CD4-positive, alpha-beta memory T cell (primary cell): ENCODE measurements around the gene TXNRD3. TPM values are rescaled to one million over a fixed set of nuclear protein-coding genes. Genes with fewer than 3 reads are reported as not detected.
A peak's percentile ranks its signal among the peaks of the same experiment; 100 is the strongest.

Experiments used
- CTCF ChIA-PET: fragments of 350-600 bp; sonication (Branson Sonifier 250); formaldehyde crosslinking; loops from one replicate; lab custom pipeline; 2021; ENCODE audit warnings: inconsistent platforms; ENCODE audit not compliant: partially characterized antibody; lab: Charles Lee
- POLR2A ChIA-PET: fragments of 350-600 bp; sonication (Branson Sonifier 250); formaldehyde crosslinking; loops from one replicate; lab custom pipeline; 2021; ENCODE audit not compliant: partially characterized antibody; lab: Charles Lee
- DNase-seq, 5 donors: peaks; one replicate each; pipeline versions ENCODE4 v3.0.0 to v3.0.0-alpha.2; 2020 to 2022; ENCODE audit warnings: mixed read lengths in 1 of 5
- H3K27ac ChIP-seq: one replicate; pipeline ENCODE4 v1.7.0; 2013; ENCODE audit warnings: low read depth, low read length
- H3K27me3 ChIP-seq: 2 replicates; pipeline ENCODE4 v1.7.0; 2013; ENCODE audit warnings: mild to moderate bottlenecking, low read length, moderate library complexity; ENCODE audit not compliant: insufficient read depth
- H3K36me3 ChIP-seq: 2 replicates; pipeline ENCODE4 v1.7.0; 2013; ENCODE audit warnings: mild to moderate bottlenecking, low read length, moderate library complexity; ENCODE audit not compliant: insufficient read depth
- H3K4me1 ChIP-seq: 2 replicates; pipeline ENCODE4 v1.7.0; 2013; ENCODE audit warnings: mild to moderate bottlenecking, low read length, moderate library complexity; ENCODE audit not compliant: insufficient read depth
- H3K4me3 ChIP-seq, 2 donors: one replicate each; pipeline ENCODE4 v1.7.0; 2013; ENCODE audit warnings: low read length in 2 of 2, mild to moderate bottlenecking in 1 of 2
- H3K9me3 ChIP-seq, 2 donors: one replicate each; pipeline ENCODE4 v1.7.0; 2013; ENCODE audit warnings: low read length in 2 of 2, control low read depth in 1 of 2; ENCODE audit not compliant: control insufficient read depth in 1 of 2
- H3K27ac Mint-ChIP-seq, 7 donors: one replicate each; pipeline ENCODE4 v1.8.0; 2020 to 2021; ENCODE audit warnings: mixed read lengths in 7 of 7, mild to moderate bottlenecking in 6 of 7, inconsistent platforms in 3 of 7, moderate library complexity in 3 of 7
- H3K27me3 Mint-ChIP-seq, 2 donors: one replicate each; pipeline ENCODE4 v1.8.0; 2020 to 2021; ENCODE audit warnings: mixed read lengths in 2 of 2
- H3K36me3 Mint-ChIP-seq, 2 donors: one replicate each; pipeline ENCODE4 v1.8.0; 2020 to 2021; ENCODE audit warnings: mixed read lengths in 2 of 2, inconsistent platforms in 1 of 2, mild to moderate bottlenecking in 1 of 2
- H3K4me1 Mint-ChIP-seq, 4 donors: one replicate each; pipeline ENCODE4 v1.8.0; 2020 to 2021; ENCODE audit warnings: mixed read lengths in 4 of 4, mild to moderate bottlenecking in 1 of 4
- H3K4me3 Mint-ChIP-seq, 8 donors: one replicate each; pipeline ENCODE4 v1.8.0; 2020 to 2021; ENCODE audit warnings: mixed read lengths in 8 of 8, mild to moderate bottlenecking in 7 of 8, moderate library complexity in 6 of 8, inconsistent platforms in 3 of 8
- H3K9me3 Mint-ChIP-seq, 8 donors: one replicate each; pipeline ENCODE4 v1.8.0; 2020 to 2021; ENCODE audit warnings: mixed read lengths in 8 of 8, mild to moderate bottlenecking in 5 of 8, inconsistent platforms in 3 of 8, moderate library complexity in 1 of 8
- intact Hi-C: fragments of 100-400 bp; cut with micrococcal nuclease; formaldehyde crosslinking; loops from one replicate; pipeline ENCODE4 v1.15.1; 2023
- polyA plus RNA-seq, 2 donors: library from polyadenylated mRNA; unstranded; fragments of 300-500 nt; fragmentation: Illumina TruSeq; gene quantifications; one replicate each; pipeline ENCODE4 v1.2.3, GENCODE V29; 2021
- total RNA-seq, 2 experiments: library from RNA; stranded (reverse); gene quantifications; one replicate each; pipeline ENCODE4 v1.2.3, GENCODE V29; 2021

Gene TXNRD3
- total and polyA plus RNA-seq, 4 experiments from 2014 or later = 0.77 to 1.0 (median 0.92) TPM

GRCh38 chr3:126658584-126658983, 3.7 kb upstream of the TXNRD3 start:
- no peaks in the 10 kb centered on the region for H3K4me1 ChIP-seq
- H3K4me1 Mint-ChIP-seq = peaks cover 4 to 8% (median 5%) of the 10 kb centered on the region in 4 donors
- no peak overlapping the region for H3K4me3 Mint-ChIP-seq
- H3K27me3 Mint-ChIP-seq = peaks cover 3 to 19% of the 10 kb centered on the region in 2 donors
- no peak overlapping the region for H3K4me3 ChIP-seq
- intact Hi-C loops = no loop called here
- H3K9me3 ChIP-seq = no peaks in the 10 kb centered on the region
- no peak overlapping the region for H3K27ac Mint-ChIP-seq
- peaks cover 0 to 2% (median 0%) of the 10 kb centered on the region in 8 donors for H3K9me3 Mint-ChIP-seq
- H3K36me3 Mint-ChIP-seq = no peaks in the 10 kb centered on the region
- no peaks in the 10 kb centered on the region for H3K27me3 ChIP-seq
- ChIA-PET CTCF (interaction anchor here (1.9 kb wide), 1 partner anchor 20 kb away, joined by 5 read pairs; no protein-coding TSS in a partner anchor), POLR2A (no interaction called here)
- DNase-seq = no peak
- H3K27ac ChIP-seq = no peak overlapping the region
- no peaks in the 10 kb centered on the region for H3K36me3 ChIP-seq

- H3K4me3 Mint-ChIP-seq = no peak overlapping the region
- ChIA-PET CTCF (no interaction called here), POLR2A (no interaction called here)
- H3K9me3 ChIP-seq = no peaks in the 10 kb centered on the region
- H3K27ac ChIP-seq = no peak overlapping the region
- no peaks in the 10 kb centered on the region for H3K27me3 ChIP-seq
- H3K4me3 ChIP-seq = no peak overlapping the region
- no peaks in the 10 kb centered on the region for H3K36me3 ChIP-seq
- intact Hi-C loops = no loop called here
- peaks cover 4 to 8% (median 5%) of the 10 kb centered on the region in 4 donors for H3K4me1 Mint-ChIP-seq
- H3K9me3 Mint-ChIP-seq = peaks cover 0 to 2% (median 0%) of the 10 kb centered on the region in 8 donors
- peaks cover 7 to 23% of the 10 kb centered on the region in 2 donors for H3K27me3 Mint-ChIP-seq
- H3K4me1 ChIP-seq = no peaks in the 10 kb centered on the region
- H3K36me3 Mint-ChIP-seq = no peaks in the 10 kb centered on the region
- no peak for DNase-seq
- peak overlapping the region in 1 of 7 donors; percentile 8 for H3K27ac Mint-ChIP-seq
Measured at GRCh38 chr3:126657901-126658300, 3.0 kb upstream of the TXNRD3 start.

GRCh38 chr3:126656371-126657134, 1.6 kb upstream of the TXNRD3 start:
- Histone ChIP-seq H3K36me3 (no peaks in the 10 kb centered on the region), H3K27me3 (no peaks in the 10 kb centered on the region), H3K27ac (no peak overlapping the region), H3K4me1 (no peaks in the 10 kb centered on the region), H3K9me3 (no peaks in the 10 kb centered on the region), H3K4me3 (no peak overlapping the region)
- peak overlapping the region in 1 of 8 donors; percentile 48 for H3K4me3 Mint-ChIP-seq
- DNase-seq = no peak
- intact Hi-C loops = no loop called here
- H3K9me3 Mint-ChIP-seq = peaks cover 0 to 2% (median 0%) of the 10 kb centered on the region in 8 donors
- peaks cover 6 to 29% of the 10 kb centered on the region in 2 donors for H3K27me3 Mint-ChIP-seq
- no peaks in the 10 kb centered on the region for H3K36me3 Mint-ChIP-seq
- ChIA-PET POLR2A (no interaction called here), CTCF (no interaction called here)
- H3K27ac Mint-ChIP-seq = peak overlapping the region in 1 of 7 donors; percentile 30
- H3K4me1 Mint-ChIP-seq = peaks cover 4 to 8% (median 5%) of the 10 kb centered on the region in 4 donors

GRCh38 chr3:126655887-126656286, 963 bp upstream of the TXNRD3 start:
- peak overlapping the region; percentile 5 to 89 (median 44) for H3K4me3 Mint-ChIP-seq
- peaks cover 7 to 29% of the 10 kb centered on the region in 2 donors for H3K27me3 Mint-ChIP-seq
- Histone ChIP-seq H3K4me3 (no peak overlapping the region), H3K36me3 (no peaks in the 10 kb centered on the region), H3K27ac (no peak overlapping the region), H3K27me3 (no peaks in the 10 kb centered on the region), H3K4me1 (no peaks in the 10 kb centered on the region), H3K9me3 (no peaks in the 10 kb centered on the region)
- H3K27ac Mint-ChIP-seq = no peak overlapping the region
- ChIA-PET CTCF (no interaction called here), POLR2A (no interaction called here)
- no peak for DNase-seq
- H3K36me3 Mint-ChIP-seq = no peaks in the 10 kb centered on the region
- H3K4me1 Mint-ChIP-seq = peaks cover 4 to 8% (median 5%) of the 10 kb centered on the region in 4 donors
- intact Hi-C loops = loop anchor here (1.0 kb wide), 1 partner anchor 48 kb away; the partner anchor contains the start of gene CHCHD6
- H3K9me3 Mint-ChIP-seq = peaks cover 0 to 2% (median 0%) of the 10 kb centered on the region in 8 donors

GRCh38 chr3:126649556-126650092, 5.3 kb downstream of the TXNRD3 start:
- no peak overlapping the region for H3K4me3 Mint-ChIP-seq
- peaks cover 23 to 42% of the 10 kb centered on the region in 2 donors for H3K27me3 Mint-ChIP-seq
- Histone ChIP-seq H3K27ac (no peak overlapping the region), H3K36me3 (no peaks in the 10 kb centered on the region), H3K4me1 (no peaks in the 10 kb centered on the region), H3K27me3 (no peaks in the 10 kb centered on the region), H3K4me3 (no peak overlapping the region), H3K9me3 (no peaks in the 10 kb centered on the region)
- no peak for DNase-seq
- H3K36me3 Mint-ChIP-seq = no peaks in the 10 kb centered on the region
- POLR2A ChIA-PET = no interaction called here
- H3K4me1 Mint-ChIP-seq = peaks cover 3 to 4% (median 4%) of the 10 kb centered on the region in 4 donors
- peaks cover 0 to 2% (median 0%) of the 10 kb centered on the region in 8 donors for H3K9me3 Mint-ChIP-seq
- CTCF ChIA-PET = no interaction called here
- intact Hi-C loops = no loop called here
- H3K27ac Mint-ChIP-seq = no peak overlapping the region

- H3K27ac Mint-ChIP-seq = no peak overlapping the region
- no peaks in the 10 kb centered on the region for H3K4me1 ChIP-seq
- H3K36me3 Mint-ChIP-seq = peaks cover 0 to 13% of the 10 kb centered on the region in 2 donors
- H3K4me1 Mint-ChIP-seq = no peaks in the 10 kb centered on the region
- H3K27me3 Mint-ChIP-seq = peaks cover 19 to 28% of the 10 kb centered on the region in 2 donors
- no peak overlapping the region for H3K27ac ChIP-seq
- H3K27me3 ChIP-seq = no peaks in the 10 kb centered on the region
- no peak for DNase-seq
- H3K9me3 ChIP-seq = no peaks in the 10 kb centered on the region
- ChIA-PET POLR2A (no interaction called here), CTCF (interaction anchor here (1.1 kb wide), 1 partner anchor 33 kb away, joined by 3 read pairs; no protein-coding TSS in a partner anchor)
- intact Hi-C loops = no loop called here
- no peaks in the 10 kb centered on the region for H3K36me3 ChIP-seq
- H3K9me3 Mint-ChIP-seq = peaks cover 0 to 2% (median 0%) of the 10 kb centered on the region in 8 donors
- no peak overlapping the region for H3K4me3 Mint-ChIP-seq
- H3K4me3 ChIP-seq = no peak overlapping the region
Measured at GRCh38 chr3:126646674-126647073, 8.2 kb downstream of the TXNRD3 start.

GRCh38 chr3:126644615-126645014, 10.3 kb downstream of the TXNRD3 start:
- Mint-ChIP-seq H3K4me1 (no peaks in the 10 kb centered on the region), H3K27me3 (peaks cover 16 to 23% of the 10 kb centered on the region in 2 donors), H3K9me3 (peaks cover 0 to 1% (median 0%) of the 10 kb centered on the region in 8 donors), H3K27ac (no peak overlapping the region), H3K36me3 (peaks cover 0 to 18% of the 10 kb centered on the region in 2 donors), H3K4me3 (no peak overlapping the region)
- intact Hi-C loops = no loop called here
- H3K4me1 ChIP-seq = no peaks in the 10 kb centered on the region
- ChIA-PET CTCF (interaction anchor here (1.6 kb wide), 1 partner anchor 34 kb away, joined by 4 read pairs; no protein-coding TSS in a partner anchor), POLR2A (no interaction called here)
- DNase-seq = no peak
- H3K27me3 ChIP-seq = no peaks in the 10 kb centered on the region
- H3K9me3 ChIP-seq = no peaks in the 10 kb centered on the region
- no peak overlapping the region for H3K4me3 ChIP-seq
- no peak overlapping the region for H3K27ac ChIP-seq
- H3K36me3 ChIP-seq = no peaks in the 10 kb centered on the region
